Measurements from ENCODE around the gene DSCAM.

- TF ChIP-seq CTCF (IDR thresholded peaks at IDR 0.05) (no peak), POLR2A (IDR thresholded peaks at IDR 0.05) (no peak)
Observed at GRCh38 chr21:40723966-40724365, 123.0 kb downstream of the DSCAM start.
